Measurements from ENCODE around the gene GOLGA2.

DNA sequence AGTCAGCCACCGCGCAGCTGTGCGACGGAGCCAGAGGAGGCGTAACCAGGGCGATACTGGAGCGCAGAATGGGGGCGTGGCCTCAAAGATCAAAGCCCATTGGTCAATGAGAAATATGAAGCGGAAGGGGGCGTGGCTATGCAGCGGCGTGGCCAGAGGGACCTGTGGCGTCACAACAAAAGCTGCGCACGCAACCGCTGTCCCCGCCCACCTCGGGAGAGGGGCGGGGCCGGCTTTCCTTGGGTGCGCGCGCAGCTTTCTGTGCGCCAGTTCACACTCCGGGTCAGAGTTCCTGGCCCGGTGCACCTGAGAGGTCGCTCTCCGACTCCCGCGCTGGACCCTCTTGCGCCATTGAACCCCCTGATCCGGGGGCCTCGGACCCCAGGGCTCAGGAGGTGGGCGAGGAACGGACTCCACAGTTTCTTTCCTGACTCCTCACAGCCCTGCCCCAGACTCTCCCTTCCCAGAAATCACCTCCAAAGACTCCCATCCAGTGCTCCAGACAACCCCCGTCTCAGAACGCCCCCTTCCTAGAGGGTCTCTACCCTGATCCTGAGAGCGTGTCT, 284 bp upstream of the GOLGA2 start, which contains the start of gene SWI5:
- TF ChIP-seq, protein P1, sequence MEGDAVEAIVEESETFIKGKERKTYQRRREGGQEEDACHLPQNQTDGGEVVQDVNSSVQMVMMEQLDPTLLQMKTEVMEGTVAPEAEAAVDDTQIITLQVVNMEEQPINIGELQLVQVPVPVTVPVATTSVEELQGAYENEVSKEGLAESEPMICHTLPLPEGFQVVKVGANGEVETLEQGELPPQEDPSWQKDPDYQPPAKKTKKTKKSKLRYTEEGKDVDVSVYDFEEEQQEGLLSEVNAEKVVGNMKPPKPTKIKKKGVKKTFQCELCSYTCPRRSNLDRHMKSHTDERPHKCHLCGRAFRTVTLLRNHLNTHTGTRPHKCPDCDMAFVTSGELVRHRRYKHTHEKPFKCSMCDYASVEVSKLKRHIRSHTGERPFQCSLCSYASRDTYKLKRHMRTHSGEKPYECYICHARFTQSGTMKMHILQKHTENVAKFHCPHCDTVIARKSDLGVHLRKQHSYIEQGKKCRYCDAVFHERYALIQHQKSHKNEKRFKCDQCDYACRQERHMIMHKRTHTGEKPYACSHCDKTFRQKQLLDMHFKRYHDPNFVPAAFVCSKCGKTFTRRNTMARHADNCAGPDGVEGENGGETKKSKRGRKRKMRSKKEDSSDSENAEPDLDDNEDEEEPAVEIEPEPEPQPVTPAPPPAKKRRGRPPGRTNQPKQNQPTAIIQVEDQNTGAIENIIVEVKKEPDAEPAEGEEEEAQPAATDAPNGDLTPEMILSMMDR (IDR thresholded peaks at IDR 0.05), result no peak
- TF ChIP-seq POLR2A (IDR thresholded peaks at IDR 0.05), result peak; percentile 90
